ENCODE data around the gene OLAH. TPM values are rescaled to one million over a fixed set of nuclear protein-coding genes. Genes with fewer than 3 reads are reported as not detected.
A peak's percentile ranks its signal among the peaks of the same experiment; 100 is the strongest.

OLAH gene
- total and polyA plus RNA-seq, 2 experiments from 2014 or later = not detected

- Histone ChIP-seq H3K9me3 (ENCODE audit: low read depth) (no peaks in the 10 kb centered on the region), H3K4me1 (ENCODE audit: low read depth) (peaks cover 10% of the 10 kb centered on the region), H3K4me3 (peak overlapping the region; percentile 55), H3K27me3 (no peaks in the 10 kb centered on the region), H3K36me3 (no peaks in the 10 kb centered on the region), H3K27ac (peak overlapping the region; percentile 96)
- no peak for DNase-seq (ENCODE audit: low read depth in 1 of 2, low spot score in 1 of 2)
- TF ChIP-seq, protein P1, sequence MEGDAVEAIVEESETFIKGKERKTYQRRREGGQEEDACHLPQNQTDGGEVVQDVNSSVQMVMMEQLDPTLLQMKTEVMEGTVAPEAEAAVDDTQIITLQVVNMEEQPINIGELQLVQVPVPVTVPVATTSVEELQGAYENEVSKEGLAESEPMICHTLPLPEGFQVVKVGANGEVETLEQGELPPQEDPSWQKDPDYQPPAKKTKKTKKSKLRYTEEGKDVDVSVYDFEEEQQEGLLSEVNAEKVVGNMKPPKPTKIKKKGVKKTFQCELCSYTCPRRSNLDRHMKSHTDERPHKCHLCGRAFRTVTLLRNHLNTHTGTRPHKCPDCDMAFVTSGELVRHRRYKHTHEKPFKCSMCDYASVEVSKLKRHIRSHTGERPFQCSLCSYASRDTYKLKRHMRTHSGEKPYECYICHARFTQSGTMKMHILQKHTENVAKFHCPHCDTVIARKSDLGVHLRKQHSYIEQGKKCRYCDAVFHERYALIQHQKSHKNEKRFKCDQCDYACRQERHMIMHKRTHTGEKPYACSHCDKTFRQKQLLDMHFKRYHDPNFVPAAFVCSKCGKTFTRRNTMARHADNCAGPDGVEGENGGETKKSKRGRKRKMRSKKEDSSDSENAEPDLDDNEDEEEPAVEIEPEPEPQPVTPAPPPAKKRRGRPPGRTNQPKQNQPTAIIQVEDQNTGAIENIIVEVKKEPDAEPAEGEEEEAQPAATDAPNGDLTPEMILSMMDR (IDR thresholded peaks at IDR 0.05; ENCODE audit: low read depth, low read length) = no peak
These were observed 52.9 kb downstream of the OLAH start for GRCh38 chr10:15096661-15097010.

- Histone ChIP-seq H3K27ac (peak within 1 kb of the TSS; percentile 96), H3K9me3 (ENCODE audit: low read depth) (no peaks in the 10 kb centered on the region), H3K4me3 (peak within 1 kb of the TSS; percentile 55), H3K4me1 (ENCODE audit: low read depth) (peaks cover 10% of the 10 kb centered on the region), H3K36me3 (peaks cover 1% of the 10 kb centered on the region), H3K27me3 (no peaks in the 10 kb centered on the region)
- peak; percentile 98 for DNase-seq (ENCODE audit: low read depth in 1 of 2, low spot score in 1 of 2)
- TF ChIP-seq, protein P1 (IDR thresholded peaks at IDR 0.05; ENCODE audit: low read depth, low read length) = no peak
These were observed 53.5 kb downstream of the OLAH start, which contains the start of gene RPP38 for GRCh38 chr10:15097011-15097812. Gene RPP38 (plus strand): TSS chr10:15097355. CDS start chr10:15103315, 5,960 bp downstream.

- H3K9me3 ChIP-seq (ENCODE audit: low read depth) = no peaks in the 10 kb centered on the region
- DNase-seq (ENCODE audit: low read depth in 1 of 2, low spot score in 1 of 2) = no peak
- peaks cover 10% of the 10 kb centered on the region for H3K4me1 ChIP-seq (ENCODE audit: low read depth)
- no peak overlapping the region for H3K27ac ChIP-seq
- TF ChIP-seq, protein P1 (IDR thresholded peaks at IDR 0.05; ENCODE audit: low read depth, low read length) = no peak
- H3K4me3 ChIP-seq = no peak overlapping the region
- no peaks in the 10 kb centered on the region for H3K27me3 ChIP-seq
- peaks cover 15% of the 10 kb centered on the region for H3K36me3 ChIP-seq
These were observed 56.1 kb downstream of the OLAH start for GRCh38 chr10:15099886-15100285.

GRCh38 chr10:15103513-15103912 is 59.8 kb downstream of the OLAH start:
- H3K27me3 ChIP-seq = no peaks in the 10 kb centered on the region
- TF ChIP-seq, protein P1 (IDR thresholded peaks at IDR 0.05; ENCODE audit: low read depth, low read length) = no peak

GRCh38 chr10:15106352-15107013 is 62.7 kb downstream of the OLAH start:
- Histone ChIP-seq H3K4me1 (ENCODE audit: low read depth) (no peaks in the 10 kb centered on the region), H3K4me3 (no peak overlapping the region), H3K36me3 (peaks cover 25% of the 10 kb centered on the region), H3K9me3 (ENCODE audit: low read depth) (no peaks in the 10 kb centered on the region), H3K27ac (no peak overlapping the region), H3K27me3 (no peaks in the 10 kb centered on the region)
- TF ChIP-seq, protein P1 (IDR thresholded peaks at IDR 0.05; ENCODE audit: low read depth, low read length) = peak; percentile 94
- peak; percentile 73 to 84 for DNase-seq (ENCODE audit: low read depth in 1 of 2, low spot score in 1 of 2)

More at GRCh38 chr10:15103513-15103912, 59.8 kb downstream of the OLAH start:
- Histone ChIP-seq H3K27ac (no peak overlapping the region), H3K4me3 (no peak overlapping the region), H3K4me1 (ENCODE audit: low read depth) (peaks cover 4% of the 10 kb centered on the region), H3K36me3 (peaks cover 25% of the 10 kb centered on the region), H3K9me3 (ENCODE audit: low read depth) (no peaks in the 10 kb centered on the region)
- DNase-seq (ENCODE audit: low read depth in 1 of 2, low spot score in 1 of 2) = no peak

Measured in cardiac muscle cell (in vitro differentiated cells and primary cell).